HL-60 (cell line): ENCODE results near the gene RSPH6A.

Experiments
- POLR2AphosphoS5 ChIP-seq: IDR thresholded peaks from 2 replicates; pipeline ENCODE4 v1.6.1; 2012; ENCODE audit warnings: low read depth
- TF ChIP-seq, protein P1 (sequence below): IDR thresholded peaks from one replicate; pipeline ENCODE4 v1.5.1; 2011; ENCODE audit warnings: low read length, control low read depth, inconsistent platforms; ENCODE audit not compliant: insufficient read depth
- TF ChIP-seq, protein P2 (sequence below): IDR thresholded peaks from 2 replicates; pipeline ENCODE4 v1.6.1; 2012; ENCODE audit warnings: low read depth; ENCODE audit not compliant: insufficient replicate concordance

DNA sequence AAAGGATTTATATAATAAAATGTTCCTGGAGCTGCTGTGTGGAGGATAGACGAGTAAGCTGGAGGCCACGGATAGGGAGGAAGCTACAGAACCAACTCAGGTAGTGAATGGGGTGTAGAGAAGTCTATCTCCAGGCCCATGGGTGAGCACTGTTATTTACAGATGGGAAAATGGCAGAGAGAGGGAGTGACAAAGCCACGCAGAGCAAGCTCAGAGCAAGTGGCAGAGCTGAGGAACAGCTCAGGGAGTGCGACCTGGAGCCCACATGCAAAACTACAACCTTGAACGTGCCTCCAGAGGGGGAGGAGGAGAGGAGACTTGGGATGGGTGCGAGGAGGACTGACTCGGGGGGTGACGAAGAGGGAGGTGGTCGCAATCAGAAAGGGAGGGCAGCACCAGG lies 13.4 kb upstream of the RSPH6A start:
- TF ChIP-seq, protein P1, sequence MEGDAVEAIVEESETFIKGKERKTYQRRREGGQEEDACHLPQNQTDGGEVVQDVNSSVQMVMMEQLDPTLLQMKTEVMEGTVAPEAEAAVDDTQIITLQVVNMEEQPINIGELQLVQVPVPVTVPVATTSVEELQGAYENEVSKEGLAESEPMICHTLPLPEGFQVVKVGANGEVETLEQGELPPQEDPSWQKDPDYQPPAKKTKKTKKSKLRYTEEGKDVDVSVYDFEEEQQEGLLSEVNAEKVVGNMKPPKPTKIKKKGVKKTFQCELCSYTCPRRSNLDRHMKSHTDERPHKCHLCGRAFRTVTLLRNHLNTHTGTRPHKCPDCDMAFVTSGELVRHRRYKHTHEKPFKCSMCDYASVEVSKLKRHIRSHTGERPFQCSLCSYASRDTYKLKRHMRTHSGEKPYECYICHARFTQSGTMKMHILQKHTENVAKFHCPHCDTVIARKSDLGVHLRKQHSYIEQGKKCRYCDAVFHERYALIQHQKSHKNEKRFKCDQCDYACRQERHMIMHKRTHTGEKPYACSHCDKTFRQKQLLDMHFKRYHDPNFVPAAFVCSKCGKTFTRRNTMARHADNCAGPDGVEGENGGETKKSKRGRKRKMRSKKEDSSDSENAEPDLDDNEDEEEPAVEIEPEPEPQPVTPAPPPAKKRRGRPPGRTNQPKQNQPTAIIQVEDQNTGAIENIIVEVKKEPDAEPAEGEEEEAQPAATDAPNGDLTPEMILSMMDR, result no peak
- TF ChIP-seq, protein P2, sequence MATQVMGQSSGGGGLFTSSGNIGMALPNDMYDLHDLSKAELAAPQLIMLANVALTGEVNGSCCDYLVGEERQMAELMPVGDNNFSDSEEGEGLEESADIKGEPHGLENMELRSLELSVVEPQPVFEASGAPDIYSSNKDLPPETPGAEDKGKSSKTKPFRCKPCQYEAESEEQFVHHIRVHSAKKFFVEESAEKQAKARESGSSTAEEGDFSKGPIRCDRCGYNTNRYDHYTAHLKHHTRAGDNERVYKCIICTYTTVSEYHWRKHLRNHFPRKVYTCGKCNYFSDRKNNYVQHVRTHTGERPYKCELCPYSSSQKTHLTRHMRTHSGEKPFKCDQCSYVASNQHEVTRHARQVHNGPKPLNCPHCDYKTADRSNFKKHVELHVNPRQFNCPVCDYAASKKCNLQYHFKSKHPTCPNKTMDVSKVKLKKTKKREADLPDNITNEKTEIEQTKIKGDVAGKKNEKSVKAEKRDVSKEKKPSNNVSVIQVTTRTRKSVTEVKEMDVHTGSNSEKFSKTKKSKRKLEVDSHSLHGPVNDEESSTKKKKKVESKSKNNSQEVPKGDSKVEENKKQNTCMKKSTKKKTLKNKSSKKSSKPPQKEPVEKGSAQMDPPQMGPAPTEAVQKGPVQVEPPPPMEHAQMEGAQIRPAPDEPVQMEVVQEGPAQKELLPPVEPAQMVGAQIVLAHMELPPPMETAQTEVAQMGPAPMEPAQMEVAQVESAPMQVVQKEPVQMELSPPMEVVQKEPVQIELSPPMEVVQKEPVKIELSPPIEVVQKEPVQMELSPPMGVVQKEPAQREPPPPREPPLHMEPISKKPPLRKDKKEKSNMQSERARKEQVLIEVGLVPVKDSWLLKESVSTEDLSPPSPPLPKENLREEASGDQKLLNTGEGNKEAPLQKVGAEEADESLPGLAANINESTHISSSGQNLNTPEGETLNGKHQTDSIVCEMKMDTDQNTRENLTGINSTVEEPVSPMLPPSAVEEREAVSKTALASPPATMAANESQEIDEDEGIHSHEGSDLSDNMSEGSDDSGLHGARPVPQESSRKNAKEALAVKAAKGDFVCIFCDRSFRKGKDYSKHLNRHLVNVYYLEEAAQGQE, result no peak
- no peak for TF ChIP-seq POLR2AphosphoS5
